ENCODE results near the gene GRIK4. TPM values are rescaled to one million over a fixed set of nuclear protein-coding genes. Genes with fewer than 3 reads are reported as not detected.

The GRIK4 gene
- total RNA-seq, 2 experiments from 2014 or later = 0.06 TPM; not detected in 1

DNA sequence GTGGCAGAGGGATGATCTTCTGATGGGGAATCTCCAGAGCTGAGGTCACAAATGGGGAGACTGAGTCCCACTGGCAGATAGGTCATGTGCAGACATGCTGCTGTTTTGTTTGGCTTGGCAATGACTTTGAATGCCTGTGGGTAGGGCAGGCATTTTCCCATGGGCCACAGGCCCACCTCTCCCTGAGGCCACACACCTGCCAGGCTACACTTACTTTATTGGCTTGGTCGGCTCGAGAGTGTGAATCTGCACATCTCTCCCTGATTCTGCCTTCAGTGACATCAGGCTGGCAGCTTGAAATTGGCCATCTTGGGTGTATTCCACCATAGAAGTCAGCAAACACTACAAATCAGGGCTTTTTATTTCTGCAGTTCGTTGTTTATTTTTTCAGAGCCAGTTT, 91.5 kb downstream of the GRIK4 start:
- Histone ChIP-seq H3K9me2 (ENCODE audit: insufficient read depth, low read length) (no peaks in the 10 kb centered on the region), H3K4me3 (ENCODE audit: low read depth, low read length, poor library complexity, severe bottlenecking) (no peak overlapping the region), H3K36me3 (ENCODE audit: insufficient read depth, low read length) (no peaks in the 10 kb centered on the region), H4K20me1 (ENCODE audit: insufficient read depth, low read length) (no peaks in the 10 kb centered on the region), H3K4me2 (ENCODE audit: low read length) (no peak overlapping the region), H3K27ac (ENCODE audit: low read depth, low read length, poor library complexity, severe bottlenecking) (no peak overlapping the region), H3K4me1 (ENCODE audit: insufficient read depth, low read length, poor library complexity, severe bottlenecking) (no peaks in the 10 kb centered on the region), H2AFZ (ENCODE audit: low read length) (no peak overlapping the region), H3K9me3 (ENCODE audit: low read length) (no peaks in the 10 kb centered on the region), H3K79me2 (ENCODE audit: insufficient read depth, low read depth, low read length) (no peaks in the 10 kb centered on the region)
- no TSS peak for BruUV-seq (replicated peaks)
- CTCF ChIA-PET (ENCODE audit: unreplicated experiment) = no interaction called here
- DNase-seq (ENCODE audit: low spot score) = no peak
- intact Hi-C loops (cut with micrococcal nuclease; ENCODE audit: unreplicated experiment) = no loop called here
- POLR2A ChIA-PET = no interaction called here
- TF ChIP-seq, protein P1, sequence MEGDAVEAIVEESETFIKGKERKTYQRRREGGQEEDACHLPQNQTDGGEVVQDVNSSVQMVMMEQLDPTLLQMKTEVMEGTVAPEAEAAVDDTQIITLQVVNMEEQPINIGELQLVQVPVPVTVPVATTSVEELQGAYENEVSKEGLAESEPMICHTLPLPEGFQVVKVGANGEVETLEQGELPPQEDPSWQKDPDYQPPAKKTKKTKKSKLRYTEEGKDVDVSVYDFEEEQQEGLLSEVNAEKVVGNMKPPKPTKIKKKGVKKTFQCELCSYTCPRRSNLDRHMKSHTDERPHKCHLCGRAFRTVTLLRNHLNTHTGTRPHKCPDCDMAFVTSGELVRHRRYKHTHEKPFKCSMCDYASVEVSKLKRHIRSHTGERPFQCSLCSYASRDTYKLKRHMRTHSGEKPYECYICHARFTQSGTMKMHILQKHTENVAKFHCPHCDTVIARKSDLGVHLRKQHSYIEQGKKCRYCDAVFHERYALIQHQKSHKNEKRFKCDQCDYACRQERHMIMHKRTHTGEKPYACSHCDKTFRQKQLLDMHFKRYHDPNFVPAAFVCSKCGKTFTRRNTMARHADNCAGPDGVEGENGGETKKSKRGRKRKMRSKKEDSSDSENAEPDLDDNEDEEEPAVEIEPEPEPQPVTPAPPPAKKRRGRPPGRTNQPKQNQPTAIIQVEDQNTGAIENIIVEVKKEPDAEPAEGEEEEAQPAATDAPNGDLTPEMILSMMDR (conservative IDR thresholded peaks at IDR 0.05; ENCODE audit: low read length) = no peak
- no peak for TF ChIP-seq EZH2phosphoT487 (IDR thresholded peaks at IDR 0.05; ENCODE audit: borderline replicate concordance, low read depth, low read length)

DNA sequence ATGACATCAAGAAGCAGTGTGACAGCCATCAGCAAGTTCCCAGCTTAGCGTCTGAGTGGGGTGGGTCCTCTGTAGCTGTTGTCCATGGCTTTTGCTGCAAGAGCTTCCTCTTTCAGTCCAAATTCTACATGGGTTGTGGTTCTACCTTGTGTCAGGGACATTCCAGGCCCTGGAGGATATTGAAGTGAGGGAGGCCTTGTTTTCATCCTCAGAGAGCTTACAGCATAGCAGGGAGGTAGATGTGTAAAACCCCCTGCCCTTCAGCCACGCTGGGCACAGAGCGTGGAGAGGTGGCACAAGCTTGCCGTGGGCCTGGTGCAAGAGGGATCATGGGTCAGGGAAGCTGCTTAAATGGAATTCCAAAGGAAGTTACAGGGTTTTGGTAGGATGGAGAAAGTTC, 93.9 kb downstream of the GRIK4 start:
- H3K9me2 ChIP-seq (ENCODE audit: insufficient read depth, low read length) = no peaks in the 10 kb centered on the region
- no peak overlapping the region for H3K27ac ChIP-seq (ENCODE audit: low read depth, low read length, poor library complexity, severe bottlenecking)
- intact Hi-C loops (cut with micrococcal nuclease; ENCODE audit: unreplicated experiment) = no loop called here
- H3K4me1 ChIP-seq (ENCODE audit: insufficient read depth, low read length, poor library complexity, severe bottlenecking) = no peaks in the 10 kb centered on the region
- no peaks in the 10 kb centered on the region for H3K79me2 ChIP-seq (ENCODE audit: insufficient read depth, low read depth, low read length)
- BruUV-seq (replicated peaks) = no TSS peak
- ChIA-PET CTCF (ENCODE audit: unreplicated experiment) (interaction anchor here (0.5 kb wide), 1 partner anchor 10 kb away, joined by 4 read pairs; no protein-coding TSS in a partner anchor), POLR2A (interaction anchor here (0.5 kb wide), 1 partner anchor 780 kb away, joined by 3 read pairs; no protein-coding TSS in a partner anchor)
- no peak overlapping the region for H3K4me2 ChIP-seq (ENCODE audit: low read length)
- TF ChIP-seq, protein P1 (conservative IDR thresholded peaks at IDR 0.05; ENCODE audit: low read length) = no peak
- TF ChIP-seq EZH2phosphoT487 (IDR thresholded peaks at IDR 0.05; ENCODE audit: borderline replicate concordance, low read depth, low read length) = no peak
- H3K9me3 ChIP-seq (ENCODE audit: low read length) = no peaks in the 10 kb centered on the region
- H2AFZ ChIP-seq (ENCODE audit: low read length) = no peak overlapping the region
- no peak for DNase-seq (ENCODE audit: low spot score)
- H4K20me1 ChIP-seq (ENCODE audit: insufficient read depth, low read length) = no peaks in the 10 kb centered on the region
- H3K4me3 ChIP-seq (ENCODE audit: low read depth, low read length, poor library complexity, severe bottlenecking) = no peak overlapping the region
- no peaks in the 10 kb centered on the region for H3K36me3 ChIP-seq (ENCODE audit: insufficient read depth, low read length)

DNA sequence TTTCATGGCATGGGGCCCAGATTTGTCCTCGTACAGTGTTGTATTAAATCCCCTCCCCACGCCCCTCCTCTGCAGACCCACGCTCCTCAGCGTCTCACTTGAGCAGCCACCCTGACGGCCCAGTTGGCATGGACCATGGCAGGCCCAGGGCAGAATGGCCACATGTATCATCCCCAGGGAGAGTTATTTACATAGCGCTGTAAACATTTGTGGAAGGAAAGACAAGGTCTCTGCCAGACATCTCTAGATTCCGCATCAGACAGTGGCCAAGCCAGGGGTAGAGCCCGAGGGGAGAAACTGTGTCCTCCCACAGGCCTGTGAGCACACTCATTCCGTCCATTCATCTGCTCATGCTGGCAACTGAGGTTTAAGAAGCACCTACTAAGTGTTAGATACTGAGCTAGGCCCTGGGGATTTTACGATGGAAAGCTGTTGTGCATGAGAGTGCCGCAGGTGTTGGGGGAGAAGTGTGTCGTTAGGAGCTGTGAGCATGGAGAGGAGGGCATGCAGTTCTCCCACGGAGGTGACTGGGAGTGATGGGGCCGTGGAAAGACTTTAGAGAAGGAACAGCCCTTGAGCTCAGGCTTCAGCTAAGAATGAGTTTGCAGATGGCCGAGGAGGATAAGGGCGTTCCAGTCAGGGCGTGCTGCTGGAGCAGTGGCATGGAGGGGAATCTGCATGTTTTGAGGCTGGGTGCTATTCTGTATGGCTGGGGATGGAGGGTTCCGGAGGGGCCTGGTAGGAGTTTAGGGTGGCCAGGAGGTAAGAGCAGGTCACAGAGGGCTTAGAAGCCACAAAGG, 94.9 kb downstream of the GRIK4 start:
- TF ChIP-seq, protein P1 (conservative IDR thresholded peaks at IDR 0.05; ENCODE audit: low read length) = no peak
- TF ChIP-seq EZH2phosphoT487 (IDR thresholded peaks at IDR 0.05; ENCODE audit: borderline replicate concordance, low read depth, low read length) = no peak
- intact Hi-C loops (cut with micrococcal nuclease; ENCODE audit: unreplicated experiment) = no loop called here
- POLR2A ChIA-PET = interaction anchor here (0.9 kb wide), 1 partner anchor 11 kb away, joined by 3 read pairs; no protein-coding TSS in a partner anchor
- CTCF ChIA-PET (ENCODE audit: unreplicated experiment) = no interaction called here
- H3K9me2 ChIP-seq (ENCODE audit: insufficient read depth, low read length) = no peaks in the 10 kb centered on the region
- H3K4me2 ChIP-seq (ENCODE audit: low read length) = no peak overlapping the region
- DNase-seq (ENCODE audit: low spot score) = no peak
- no peaks in the 10 kb centered on the region for H3K79me2 ChIP-seq (ENCODE audit: insufficient read depth, low read depth, low read length)
- H3K4me3 ChIP-seq (ENCODE audit: low read depth, low read length, poor library complexity, severe bottlenecking) = no peak overlapping the region
- no peaks in the 10 kb centered on the region for H3K9me3 ChIP-seq (ENCODE audit: low read length)
- H3K27ac ChIP-seq (ENCODE audit: low read depth, low read length, poor library complexity, severe bottlenecking) = no peak overlapping the region
- H3K4me1 ChIP-seq (ENCODE audit: insufficient read depth, low read length, poor library complexity, severe bottlenecking) = no peaks in the 10 kb centered on the region
- H4K20me1 ChIP-seq (ENCODE audit: insufficient read depth, low read length) = no peaks in the 10 kb centered on the region
- H2AFZ ChIP-seq (ENCODE audit: low read length) = no peak overlapping the region
- BruUV-seq (replicated peaks) = no TSS peak
- no peaks in the 10 kb centered on the region for H3K36me3 ChIP-seq (ENCODE audit: insufficient read depth, low read length)

All from OCI-LY7 (cell line).